ENCODE measurements around the gene ARHGAP15.

Gene ARHGAP15

GRCh38 chr2:143808166-143808565, 678.9 kb downstream of the ARHGAP15 start:
- H3K27ac ChIP-seq (ENCODE audit: low read depth, low read length), result no peak overlapping the region
- no peaks in the 10 kb centered on the region for H4K20me1 ChIP-seq (ENCODE audit: low read depth, low read length)
- H3K27me3 ChIP-seq (ENCODE audit: low read length), result no peaks in the 10 kb centered on the region
- H3K4me3 ChIP-seq (ENCODE audit: insufficient read depth, low read length, poor library complexity, severe bottlenecking), result no peak overlapping the region
- H3F3A ChIP-seq (ENCODE audit: insufficient read depth), result no peaks in the 10 kb centered on the region
- no peak overlapping the region for H3K9ac ChIP-seq (ENCODE audit: low read length)
- no peaks in the 10 kb centered on the region for H3K36me3 ChIP-seq (ENCODE audit: low read length)
- H3K9me2 ChIP-seq (replicated peaks; ENCODE audit: insufficient read depth, low read length), result no peaks in the 10 kb centered on the region
- H3K9me3 ChIP-seq (ENCODE audit: insufficient read depth, low read length), result no peaks in the 10 kb centered on the region
- H3K4me2 ChIP-seq (ENCODE audit: low read depth, low read length, poor library complexity, severe bottlenecking), result no peak overlapping the region
- H3K79me2 ChIP-seq (ENCODE audit: insufficient read depth, low read length), result no peaks in the 10 kb centered on the region
- TF ChIP-seq CTCF (IDR thresholded peaks at IDR 0.05; ENCODE audit: insufficient read depth, low read length, poor library complexity, severe bottlenecking) (no peak), EZH2phosphoT487 (conservative IDR thresholded peaks at IDR 0.05; ENCODE audit: low read length) (no peak)
- no peak overlapping the region for H2AFZ ChIP-seq (ENCODE audit: low read depth, low read length, severe bottlenecking)

- Histone ChIP-seq H3K4me3 (ENCODE audit: insufficient read depth, low read length, poor library complexity, severe bottlenecking) (no peak overlapping the region), H3K79me2 (ENCODE audit: insufficient read depth, low read length) (no peaks in the 10 kb centered on the region), H3K27ac (ENCODE audit: low read depth, low read length) (no peak overlapping the region), H3K9me2 (replicated peaks; ENCODE audit: insufficient read depth, low read length) (no peaks in the 10 kb centered on the region), H3K36me3 (ENCODE audit: low read length) (no peaks in the 10 kb centered on the region), H2AFZ (ENCODE audit: low read depth, low read length, severe bottlenecking) (no peak overlapping the region), H4K20me1 (ENCODE audit: low read depth, low read length) (no peaks in the 10 kb centered on the region), H3K9me3 (ENCODE audit: insufficient read depth, low read length) (no peaks in the 10 kb centered on the region), H3K27me3 (ENCODE audit: low read length) (no peaks in the 10 kb centered on the region), H3K4me2 (ENCODE audit: low read depth, low read length, poor library complexity, severe bottlenecking) (no peak overlapping the region), H3K9ac (ENCODE audit: low read length) (no peak overlapping the region), H3F3A (ENCODE audit: insufficient read depth) (no peaks in the 10 kb centered on the region)
- TF ChIP-seq EZH2phosphoT487 (conservative IDR thresholded peaks at IDR 0.05; ENCODE audit: low read length) (no peak), CTCF (IDR thresholded peaks at IDR 0.05; ENCODE audit: insufficient read depth, low read length, poor library complexity, severe bottlenecking) (no peak)
Observed at GRCh38 chr2:143815082-143815481, 685.9 kb downstream of the ARHGAP15 start.

GRCh38 chr2:143816916-143817315, 687.7 kb downstream of the ARHGAP15 start:
- no peaks in the 10 kb centered on the region for H3K36me3 ChIP-seq (ENCODE audit: low read length)
- no peaks in the 10 kb centered on the region for H3K9me2 ChIP-seq (replicated peaks; ENCODE audit: insufficient read depth, low read length)
- no peaks in the 10 kb centered on the region for H3K9me3 ChIP-seq (ENCODE audit: insufficient read depth, low read length)
- no peak overlapping the region for H3K27ac ChIP-seq (ENCODE audit: low read depth, low read length)
- no peaks in the 10 kb centered on the region for H3K79me2 ChIP-seq (ENCODE audit: insufficient read depth, low read length)
- TF ChIP-seq EZH2phosphoT487 (conservative IDR thresholded peaks at IDR 0.05; ENCODE audit: low read length) (no peak), CTCF (IDR thresholded peaks at IDR 0.05; ENCODE audit: insufficient read depth, low read length, poor library complexity, severe bottlenecking) (no peak)
- no peak overlapping the region for H3K4me3 ChIP-seq (ENCODE audit: insufficient read depth, low read length, poor library complexity, severe bottlenecking)
- H3F3A ChIP-seq (ENCODE audit: insufficient read depth), result no peaks in the 10 kb centered on the region
- no peaks in the 10 kb centered on the region for H4K20me1 ChIP-seq (ENCODE audit: low read depth, low read length)
- H2AFZ ChIP-seq (ENCODE audit: low read depth, low read length, severe bottlenecking), result no peak overlapping the region
- H3K4me2 ChIP-seq (ENCODE audit: low read depth, low read length, poor library complexity, severe bottlenecking), result no peak overlapping the region
- no peaks in the 10 kb centered on the region for H3K27me3 ChIP-seq (ENCODE audit: low read length)
- H3K9ac ChIP-seq (ENCODE audit: low read length), result no peak overlapping the region

Measured in SU-DHL-6 (cell line).